T-helper 1 cell (primary cell): ENCODE measurements around the gene ITGAV.
"Not testable (repeated sequence)": the region's sequence is repeated elsewhere in the genome, so short reads cannot be mapped to it uniquely, and the experiment has no call there.

ENCODE experiments used
- DNase-seq, 5 donors: peaks; one replicate each; pipeline ENCODE4 v3.0.0-alpha.2; 2012 to 2020
- total RNA-seq, 4 donors: gene quantifications; one replicate each; lab custom pipeline; 2026; lab: John Stamatoyannopoulos, UW

ITGAV gene
- total RNA-seq = 20.6 to 32.1 (median 24.5) reads per million in 4 donors

GRCh38 chr2:186589612-186590349 lies at the start of gene ITGAV:
Gene ITGAV, plus strand, starts transcription at chr2:186590056. Its CDS starts 283 bp downstream, at chr2:186590339.
- DNase-seq = peak; percentile 64 to 88 (median 71)

DNA sequence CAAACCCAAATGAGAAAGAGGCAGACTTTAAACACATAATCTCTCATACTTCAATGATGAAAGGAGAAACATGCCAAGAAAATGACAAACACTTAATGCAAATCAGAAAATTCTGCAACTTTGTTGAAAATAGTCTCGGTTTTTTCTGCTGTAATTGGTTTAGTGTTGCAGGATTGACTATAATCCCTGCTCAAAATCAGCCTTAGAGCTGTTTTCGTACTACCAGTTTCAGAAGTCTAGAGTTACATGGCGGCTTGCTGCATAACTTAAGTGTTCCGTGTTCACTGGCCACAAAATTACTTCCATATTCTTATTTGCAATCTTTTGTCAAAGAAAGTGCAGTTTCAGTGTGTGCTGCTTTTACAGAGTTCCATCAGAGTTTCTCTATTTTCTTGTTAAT lies 48.9 kb upstream of the ITGAV start:
- DNase-seq = no peak

DNA sequence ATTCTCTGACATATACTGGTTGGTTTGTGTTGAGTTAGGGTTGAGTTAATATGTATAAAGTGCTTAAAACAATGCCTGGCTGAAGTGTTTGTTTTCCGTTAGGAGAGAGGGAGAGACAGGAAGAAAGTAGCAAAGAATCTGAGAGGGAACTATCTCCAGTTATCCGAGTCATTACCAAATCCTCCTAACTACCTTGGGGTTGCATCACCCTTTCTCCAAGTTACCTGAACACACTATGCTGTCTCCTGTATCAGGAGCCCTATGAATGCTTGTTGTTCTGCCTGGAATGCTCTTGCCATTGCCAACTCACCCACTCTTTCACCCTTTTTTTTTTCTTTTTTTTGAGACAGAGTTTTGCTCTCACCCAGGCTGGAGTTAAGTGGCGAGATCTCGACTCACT lies 47.9 kb upstream of the ITGAV start:
- DNase-seq = no peak

DNA sequence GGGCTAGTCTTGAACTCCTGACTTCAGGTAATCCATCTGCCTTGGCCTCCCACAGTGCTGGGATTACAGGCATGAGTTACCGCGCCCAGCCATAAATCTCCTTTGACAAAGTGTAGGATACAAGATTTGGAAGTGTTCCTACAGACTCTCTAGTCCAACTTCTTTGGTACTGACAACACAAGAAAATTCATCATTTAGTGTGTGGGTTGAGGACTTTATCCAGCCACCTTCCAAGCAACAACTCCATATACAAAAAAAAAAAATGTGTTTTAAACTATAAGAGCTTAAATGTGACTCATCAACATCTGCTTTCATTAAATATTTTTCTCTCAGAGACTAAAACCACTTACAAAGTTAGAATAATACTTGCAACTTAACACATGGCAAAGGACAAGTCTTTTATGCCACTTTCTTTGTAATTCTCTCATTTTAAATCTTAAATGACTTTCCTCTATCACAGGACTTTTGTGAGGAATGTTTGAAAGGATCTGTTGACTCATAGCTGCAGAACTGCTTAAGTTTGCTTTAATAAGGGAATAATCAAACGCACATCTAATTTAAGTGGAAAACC lies 46.2 kb upstream of the ITGAV start:
- no peak for DNase-seq

- DNase-seq = no peak
These were observed 45.6 kb upstream of the ITGAV start for GRCh38 chr2:186544255-186544675.

GRCh38 chr2:186546846-186547245 lies 43.0 kb upstream of the ITGAV start:
- no peak for DNase-seq

DNA sequence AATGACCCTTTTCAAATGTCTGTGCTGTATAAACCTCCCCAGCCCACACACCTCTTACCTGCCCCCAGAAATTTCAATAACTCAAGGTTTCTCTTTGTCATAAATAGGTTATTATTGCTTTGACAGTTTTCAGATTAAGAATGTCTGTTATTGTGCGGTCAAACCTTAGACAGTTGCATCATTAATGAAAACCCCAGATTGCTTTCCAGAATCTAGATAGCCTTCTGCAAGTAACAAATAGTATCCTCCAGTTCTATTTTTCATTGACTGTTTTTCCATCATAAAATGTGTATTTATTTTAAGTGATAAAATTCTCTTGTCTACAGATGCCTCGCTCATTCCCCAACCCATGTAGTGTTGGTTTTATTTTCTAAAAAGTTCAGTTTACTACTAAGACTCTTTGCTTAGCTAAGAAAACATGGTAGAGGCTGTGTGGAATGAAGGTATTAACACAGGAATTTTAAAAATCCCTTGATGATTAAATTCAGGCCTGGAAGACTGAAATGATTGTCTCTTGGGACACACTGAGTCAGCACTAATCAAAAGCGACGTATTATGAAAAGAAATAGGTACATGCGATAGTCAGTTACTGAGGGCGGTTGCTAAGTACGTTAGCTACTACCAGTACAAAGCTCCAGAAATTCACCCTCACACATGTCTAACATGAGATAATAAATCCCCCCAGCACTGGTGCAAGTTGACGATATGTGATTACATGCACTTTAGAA lies 38.4 kb upstream of the ITGAV start:
- no peak for DNase-seq

DNA sequence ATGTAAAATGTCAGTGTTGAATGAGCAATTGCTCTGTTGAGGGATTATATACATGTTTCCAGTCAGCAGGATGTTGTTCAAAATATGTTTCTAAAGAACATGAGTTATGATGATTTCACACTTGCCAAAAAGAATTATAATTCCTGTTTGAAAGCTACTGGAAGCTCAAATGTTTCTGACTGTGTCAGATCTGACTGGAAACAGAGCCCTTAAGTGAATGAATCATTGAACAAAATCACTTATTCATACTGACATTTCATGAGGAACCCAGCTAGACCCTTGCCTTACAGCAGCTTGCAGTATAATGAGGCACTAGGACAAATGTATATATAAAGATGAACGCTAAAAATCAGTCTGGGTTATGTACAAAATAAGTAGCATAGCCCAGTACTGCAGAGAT lies 35.4 kb upstream of the ITGAV start:
- no peak for DNase-seq

DNA sequence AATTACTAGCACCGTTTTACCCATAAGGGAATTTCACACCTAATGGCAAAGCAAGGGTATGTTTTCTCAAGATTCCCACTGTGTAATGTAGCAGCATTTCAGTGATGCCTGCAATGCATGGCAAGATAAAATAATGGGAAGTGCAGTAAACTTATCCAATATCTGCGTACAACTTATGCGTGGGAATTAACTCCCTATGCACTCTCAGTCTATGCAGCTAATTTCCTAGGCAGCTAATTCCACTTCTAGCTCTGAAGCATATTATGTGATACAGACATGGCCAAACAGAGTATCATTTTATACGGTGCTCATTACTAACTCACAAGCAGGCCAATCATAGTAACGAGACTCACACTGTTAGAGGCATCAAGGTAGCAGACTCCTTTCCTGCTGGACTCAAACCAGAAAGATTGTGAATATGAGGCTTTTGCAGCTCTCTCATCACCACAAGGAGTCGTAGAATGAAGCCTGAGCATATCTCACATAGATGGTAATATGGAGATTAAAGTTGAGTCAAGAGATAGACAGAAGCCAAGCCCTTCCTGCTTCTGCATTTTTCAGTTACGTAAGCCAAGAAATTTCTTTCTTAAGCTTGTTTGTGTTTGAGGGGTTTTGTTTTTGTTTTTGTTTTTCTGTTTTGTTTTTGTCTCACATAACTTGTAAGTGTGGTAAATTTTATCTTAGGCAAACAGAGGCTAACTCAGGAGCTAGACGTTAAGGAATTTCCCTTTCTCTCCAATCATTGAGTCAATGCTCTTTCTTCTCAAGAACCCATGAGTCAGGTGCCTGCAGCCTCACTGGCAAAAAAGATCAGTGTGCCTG lies 34.8 kb upstream of the ITGAV start:
- no peak for DNase-seq

GRCh38 chr2:186558512-186559276 lies 31.2 kb upstream of the ITGAV start:
- no peak for DNase-seq

DNA sequence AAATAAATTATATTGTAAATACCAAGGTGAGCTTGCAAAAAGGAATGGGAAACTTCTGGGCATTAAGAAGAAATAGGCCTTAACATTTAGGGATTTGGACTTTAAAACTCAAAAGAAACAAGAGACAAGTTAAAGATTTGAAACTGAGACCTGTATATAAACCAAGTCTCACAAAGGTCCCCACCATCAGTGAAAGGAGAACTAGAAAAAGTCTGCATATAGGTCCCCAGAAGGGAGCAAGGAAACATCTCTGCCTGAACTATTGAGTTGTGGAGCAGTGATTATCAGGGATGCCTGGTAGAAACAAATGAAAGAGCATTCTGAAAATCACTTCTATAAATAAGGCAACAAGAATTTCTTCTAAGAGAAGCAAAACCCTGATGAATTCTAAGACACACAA lies 30.5 kb upstream of the ITGAV start:
- DNase-seq = no peak

GRCh38 chr2:186559848-186560247 lies 30.0 kb upstream of the ITGAV start:
- DNase-seq = no peak

DNA sequence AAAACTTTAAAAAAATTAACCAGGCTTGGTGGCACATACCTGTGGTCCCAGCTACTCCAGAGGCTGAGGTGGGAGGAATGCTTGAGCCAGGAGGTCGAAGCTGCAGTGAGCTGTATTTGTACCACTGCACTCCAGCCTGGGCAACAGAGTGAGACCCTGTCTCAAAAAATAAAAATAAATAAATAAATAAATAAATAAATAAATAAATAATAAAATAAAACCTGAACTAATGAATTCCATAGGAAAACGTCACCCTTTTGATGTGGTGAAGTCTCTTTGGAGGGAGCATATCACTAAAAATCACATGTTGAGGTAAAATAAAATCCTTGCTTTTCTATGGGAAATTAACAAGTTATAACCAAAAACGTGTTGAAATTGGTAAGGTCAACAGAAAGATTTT lies 29.6 kb upstream of the ITGAV start:
- DNase-seq = no peak

DNA sequence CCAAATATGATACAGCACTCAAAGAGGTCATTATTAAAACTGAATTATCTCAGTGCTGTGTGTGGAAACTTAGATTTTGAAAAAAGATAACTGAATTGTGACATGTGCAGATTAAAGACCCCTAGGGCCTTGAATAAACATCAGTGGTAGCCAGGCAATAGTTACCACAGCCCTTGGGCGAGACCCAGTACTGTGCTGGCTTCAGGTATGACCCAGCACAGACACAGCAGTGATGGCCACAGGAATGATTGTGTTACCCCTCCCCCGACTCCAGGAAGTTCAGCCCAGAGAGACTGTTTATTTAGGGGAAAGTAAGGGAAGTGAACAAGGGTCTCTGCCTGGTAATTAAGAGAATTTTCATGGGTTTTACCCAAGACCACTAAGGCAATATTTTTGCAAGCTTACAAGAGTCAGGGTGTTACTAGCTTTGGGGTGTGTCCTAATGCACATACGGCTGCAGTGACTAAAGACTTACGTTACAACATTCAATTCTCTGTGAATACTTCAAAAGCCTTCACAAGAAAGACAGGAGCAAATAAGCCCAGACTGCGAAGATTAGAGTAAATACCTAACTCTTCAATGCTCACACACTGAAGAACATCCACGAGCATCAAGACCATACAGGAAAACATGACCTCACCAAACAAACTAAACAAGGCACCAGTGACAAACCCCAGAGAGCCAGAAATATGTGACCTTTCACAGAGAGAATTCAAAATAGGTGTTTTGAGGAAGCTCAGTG lies 28.2 kb upstream of the ITGAV start:
- DNase-seq = no peak

- DNase-seq = no peak
These were observed 27.7 kb upstream of the ITGAV start for GRCh38 chr2:186562209-186562578.

GRCh38 chr2:186568600-186568999 lies 21.3 kb upstream of the ITGAV start:
- DNase-seq = not testable (repeated sequence)

DNA sequence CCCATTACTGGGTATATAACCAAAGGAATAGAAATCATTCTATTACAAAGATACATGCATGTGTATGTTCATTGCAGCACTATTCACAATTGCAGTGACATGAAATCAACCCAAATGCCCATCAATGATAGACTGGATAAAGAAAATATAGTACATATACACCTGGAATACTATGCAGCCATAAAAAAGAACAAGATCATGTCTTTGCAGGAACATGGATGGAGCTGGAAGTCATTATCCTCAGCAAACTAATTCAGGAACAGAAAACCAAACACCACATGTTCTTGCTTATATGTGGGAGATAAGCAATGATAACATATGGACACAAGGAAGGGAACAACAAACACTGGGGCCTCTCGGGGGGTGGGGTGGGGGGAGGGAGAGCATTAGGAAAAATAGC lies 20.7 kb upstream of the ITGAV start:
- DNase-seq = not testable (repeated sequence)

GRCh38 chr2:186569897-186570296 lies 20.0 kb upstream of the ITGAV start:
- DNase-seq = no peak

- DNase-seq = no peak
These were observed 19.3 kb upstream of the ITGAV start for GRCh38 chr2:186570604-186571003.

GRCh38 chr2:186572705-186573104 lies 17.2 kb upstream of the ITGAV start:
- DNase-seq = no peak

DNA sequence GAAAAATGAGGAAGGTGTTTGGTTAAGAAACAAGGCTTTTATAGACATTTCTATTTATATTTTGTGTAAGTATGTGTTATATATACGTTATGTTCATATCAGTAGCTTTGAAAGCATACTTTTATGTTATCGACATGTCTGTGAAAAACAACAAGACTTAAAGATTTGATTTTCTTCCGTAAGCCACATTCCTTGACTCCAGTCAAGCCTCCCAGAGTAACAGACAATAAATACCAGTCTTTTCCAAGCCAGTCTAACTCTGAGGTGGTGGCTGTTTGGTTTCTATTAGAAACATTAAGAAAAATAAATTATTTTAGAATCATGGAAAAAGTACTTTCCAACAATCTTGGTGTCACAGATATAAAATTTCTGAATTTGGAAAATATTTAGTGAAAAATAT lies 16.3 kb upstream of the ITGAV start:
- DNase-seq = no peak

- DNase-seq = no peak
These were observed 14.6 kb upstream of the ITGAV start for GRCh38 chr2:186575302-186575701.
